HG03066 (cell line): ENCODE measurements around the gene ODAD3.
A peak's percentile ranks its signal among the peaks of the same experiment; 100 is the strongest.
"Not testable (repeated sequence)": the region's sequence is repeated elsewhere in the genome, so short reads cannot be mapped to it uniquely, and the experiment has no call there.

Source experiments
- ATAC-seq: cut with Tn5 transposase; IDR thresholded peaks from one replicate; pipeline ENCODE4 v1.9.1; 2021; ENCODE audit warnings: low read depth; ENCODE audit not compliant: unreplicated experiment

The ODAD3 gene

GRCh38 chr19:11445141-11445540 lies 10.2 kb upstream of the ODAD3 start:
- no peak for ATAC-seq

GRCh38 chr19:11444059-11444458 lies 9.1 kb upstream of the ODAD3 start:
- no peak for ATAC-seq

DNA sequence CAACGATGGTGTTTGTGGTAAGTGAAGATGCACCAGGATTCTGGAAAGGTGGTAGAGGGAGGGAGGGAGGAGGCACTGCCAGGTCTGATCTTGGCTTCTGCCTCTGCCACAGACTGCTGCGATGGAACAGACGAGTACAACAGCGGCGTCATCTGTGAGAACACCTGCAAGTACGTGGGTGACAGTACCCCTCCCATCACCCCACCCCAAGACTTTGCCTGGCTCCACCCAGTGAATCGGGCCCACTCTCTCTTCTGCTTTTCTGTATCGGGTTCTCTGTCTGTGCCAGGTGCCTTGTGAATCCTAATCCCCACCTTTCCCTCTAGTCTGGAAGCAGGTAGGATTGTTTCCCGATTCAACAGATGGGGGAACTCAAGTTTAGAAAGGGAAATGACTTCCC lies 3.0 kb upstream of the ODAD3 start:
- no peak for ATAC-seq

DNA sequence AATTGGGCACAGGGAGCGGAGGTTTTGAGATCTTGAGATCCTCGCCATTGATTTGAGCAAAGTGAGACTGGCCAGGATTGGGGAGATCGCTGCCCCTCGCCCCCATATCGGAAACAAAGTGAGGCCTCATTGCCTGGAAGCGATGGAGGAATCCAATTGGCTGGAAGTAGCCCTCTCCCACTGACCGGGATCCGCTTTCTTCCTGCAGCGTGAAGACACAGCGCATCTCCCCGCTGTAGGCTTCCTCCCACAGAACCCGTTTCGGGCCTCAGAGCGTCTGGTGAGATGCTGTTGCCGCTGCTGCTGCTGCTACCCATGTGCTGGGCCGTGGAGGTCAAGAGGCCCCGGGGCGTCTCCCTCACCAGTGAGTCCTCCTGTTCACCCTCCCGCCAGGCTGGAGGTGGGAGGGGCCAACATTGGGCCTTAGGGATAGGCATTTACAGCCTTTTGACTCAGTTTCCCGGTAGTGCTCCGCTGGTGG lies 952 bp upstream of the ODAD3 start:
- no peak for ATAC-seq

DNA sequence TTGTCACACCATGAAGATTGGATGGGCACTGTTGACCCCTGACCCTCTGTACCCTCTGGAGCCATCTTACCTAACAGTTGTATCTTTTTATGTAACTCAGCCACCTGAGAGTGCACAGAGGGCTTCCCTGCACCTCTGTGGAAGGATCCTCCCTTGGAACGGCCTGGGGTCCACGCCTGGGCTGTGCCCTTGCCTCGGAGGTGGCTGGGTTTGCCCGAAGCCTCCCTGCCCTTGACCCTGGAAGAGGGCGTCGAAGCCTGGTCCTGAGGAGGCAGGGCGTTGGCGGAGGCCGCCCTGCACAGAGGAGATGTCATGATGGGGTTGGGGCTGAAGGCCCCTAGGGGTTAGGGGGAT lies 241 bp downstream of the ODAD3 start:
- peak; percentile 4 for ATAC-seq

DNA sequence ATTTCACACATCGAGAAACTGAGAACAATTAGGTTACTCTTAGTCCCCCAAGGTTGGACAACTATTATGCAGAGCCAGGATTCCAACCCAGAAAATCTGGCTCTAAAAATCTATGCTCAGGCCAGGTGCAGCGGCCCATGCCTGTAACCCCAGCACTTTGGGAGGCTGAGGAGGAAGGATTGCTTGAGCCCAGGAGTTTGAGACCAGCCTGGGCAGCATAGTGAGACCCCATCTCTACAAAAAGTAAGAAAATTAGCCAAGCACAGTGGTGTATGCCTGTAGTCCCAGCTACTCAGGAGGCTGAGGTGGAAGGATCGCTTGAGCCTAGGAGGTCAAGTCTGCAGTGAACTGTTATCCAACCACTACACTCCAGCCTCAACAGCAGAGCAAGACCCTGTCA lies 1.4 kb downstream of the ODAD3 start:
- not testable (repeated sequence) for ATAC-seq

DNA sequence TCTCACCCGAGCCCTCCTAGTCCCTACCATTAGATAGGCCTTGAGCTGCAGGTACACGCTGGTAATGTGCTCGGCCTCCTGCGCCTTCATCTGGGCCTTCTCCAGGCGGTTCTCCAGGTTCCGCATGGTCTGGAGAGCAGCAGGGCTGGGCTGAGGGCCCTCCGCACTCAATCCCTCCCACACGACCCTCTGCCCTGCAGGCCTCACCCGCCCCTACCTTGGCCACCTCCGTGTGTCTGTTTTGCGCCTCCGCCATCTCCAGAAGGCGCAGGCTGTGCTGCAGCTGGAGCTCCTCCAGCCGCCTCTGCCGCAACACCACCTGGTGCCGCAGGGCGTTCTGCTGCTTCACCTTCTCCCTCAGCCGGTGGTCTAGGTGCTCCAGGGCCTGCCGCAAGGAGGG lies 8.3 kb downstream of the ODAD3 start:
- ATAC-seq = no peak

GRCh38 chr19:11425719-11426457 lies 9.0 kb downstream of the ODAD3 start:
- no peak for ATAC-seq

- ATAC-seq = no peak
These were observed 11.1 kb downstream of the ODAD3 start for GRCh38 chr19:11423791-11424181.

DNA sequence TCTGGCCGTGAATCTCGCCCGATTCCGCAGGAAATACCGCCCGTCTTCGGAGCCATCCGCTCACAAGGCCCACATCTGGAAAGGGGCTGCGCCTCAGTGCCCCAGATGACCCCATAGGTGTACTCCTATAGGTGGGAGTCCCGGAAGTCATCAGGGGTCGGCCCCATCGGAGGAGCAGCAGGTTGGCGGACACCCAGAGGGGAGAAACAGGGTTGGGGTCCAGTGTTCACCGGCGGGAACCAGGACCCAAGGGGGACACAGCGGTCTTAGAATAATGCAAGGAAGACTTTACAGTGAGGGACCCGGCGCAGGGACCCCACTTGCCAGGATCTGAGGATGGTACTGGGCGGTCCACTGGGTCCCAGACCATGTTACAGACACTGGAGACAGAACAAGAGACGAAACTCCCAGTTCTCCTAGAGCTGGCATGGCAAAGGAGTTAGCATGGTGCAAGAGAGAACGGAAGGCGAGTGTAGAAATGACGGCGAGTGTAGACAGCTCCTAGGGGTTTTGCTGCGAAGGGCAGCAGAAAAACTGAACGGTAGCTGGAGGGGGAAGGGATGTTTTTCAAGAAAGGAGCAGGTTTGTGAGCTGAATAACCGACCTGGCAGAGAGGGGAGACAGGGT lies 11.6 kb downstream of the ODAD3 start:
- no peak for ATAC-seq

DNA sequence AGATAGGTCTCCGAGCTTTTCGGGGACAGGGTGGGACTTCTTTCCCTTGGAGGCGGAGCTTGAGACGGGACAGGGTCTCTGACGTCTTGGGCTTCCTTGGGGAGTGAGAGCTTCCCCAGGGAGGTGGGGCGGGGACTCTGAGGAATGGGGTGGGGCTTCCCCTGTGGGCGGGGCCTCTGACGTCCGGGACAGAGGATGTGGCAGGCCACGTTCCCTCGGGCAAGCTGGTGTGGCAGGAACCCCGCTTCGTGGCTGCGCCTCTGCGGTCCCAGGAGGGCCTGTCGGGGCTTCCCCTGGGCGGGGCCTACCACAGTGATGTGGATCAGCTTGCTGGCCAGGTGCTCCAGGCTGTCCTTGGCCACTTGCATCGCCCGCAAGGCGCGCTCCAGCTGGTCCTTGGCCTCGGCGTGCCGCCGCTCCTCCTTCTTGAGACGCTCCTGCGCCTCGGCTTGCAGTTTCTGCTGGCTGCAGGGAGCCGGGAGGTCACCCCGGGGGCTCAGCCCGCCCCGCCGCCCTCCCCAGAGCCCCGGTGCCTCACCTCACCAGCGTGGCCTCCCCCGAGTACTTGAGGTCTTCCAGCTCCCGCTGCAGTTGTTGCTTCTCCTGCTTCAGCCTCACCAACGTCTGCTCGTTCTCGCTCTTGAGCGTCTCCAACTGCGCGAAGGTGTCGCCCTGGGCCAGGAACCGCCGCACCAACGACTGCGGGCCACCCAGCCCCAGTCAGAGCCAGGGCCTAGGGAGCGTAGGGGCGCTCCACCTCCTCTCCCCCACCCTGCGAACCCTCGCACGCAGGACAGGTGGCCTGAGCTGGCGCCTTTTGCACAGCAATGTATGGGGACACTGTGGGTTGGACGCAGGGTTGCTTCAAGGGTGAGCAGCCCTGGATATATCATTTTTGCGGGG lies 12.5 kb downstream of the ODAD3 start:
- peak; percentile 58 for ATAC-seq

DNA sequence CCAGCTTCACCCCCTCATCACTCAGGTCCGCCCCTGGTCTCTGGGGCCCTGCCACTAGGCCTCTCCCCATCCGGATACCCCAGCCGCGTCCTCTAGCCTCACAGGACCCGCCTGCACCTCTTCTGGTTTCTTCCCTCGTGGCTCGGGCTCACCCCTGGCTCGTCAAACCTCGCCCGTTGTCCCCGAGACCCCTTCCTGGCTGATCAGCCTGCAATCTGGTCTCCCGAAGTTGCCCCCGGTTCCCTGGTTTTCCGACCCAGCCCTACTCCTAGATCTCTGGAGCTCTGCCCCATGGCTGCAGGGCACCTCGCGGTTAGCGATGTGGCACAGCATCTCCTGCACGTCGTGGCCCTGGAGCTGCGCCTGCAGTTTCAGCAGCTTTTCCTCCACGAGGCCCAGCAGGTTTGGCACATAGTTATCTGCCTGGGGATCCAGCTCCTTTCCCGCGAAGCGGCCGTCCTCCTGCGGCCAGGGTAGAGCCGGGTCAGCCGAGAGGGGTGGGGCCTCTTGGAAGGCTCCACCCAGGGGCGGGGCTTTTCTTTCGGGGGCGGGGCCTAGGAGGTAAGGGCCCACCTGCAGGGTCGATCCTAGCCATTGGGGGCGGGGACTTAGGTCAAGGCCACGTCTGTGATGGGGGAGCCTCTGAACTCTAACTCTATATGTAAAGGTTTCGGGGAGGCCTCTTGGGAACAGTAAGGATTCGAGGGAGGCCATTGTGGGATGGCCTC lies 13.4 kb downstream of the ODAD3 start:
- peak; percentile 39 for ATAC-seq

DNA sequence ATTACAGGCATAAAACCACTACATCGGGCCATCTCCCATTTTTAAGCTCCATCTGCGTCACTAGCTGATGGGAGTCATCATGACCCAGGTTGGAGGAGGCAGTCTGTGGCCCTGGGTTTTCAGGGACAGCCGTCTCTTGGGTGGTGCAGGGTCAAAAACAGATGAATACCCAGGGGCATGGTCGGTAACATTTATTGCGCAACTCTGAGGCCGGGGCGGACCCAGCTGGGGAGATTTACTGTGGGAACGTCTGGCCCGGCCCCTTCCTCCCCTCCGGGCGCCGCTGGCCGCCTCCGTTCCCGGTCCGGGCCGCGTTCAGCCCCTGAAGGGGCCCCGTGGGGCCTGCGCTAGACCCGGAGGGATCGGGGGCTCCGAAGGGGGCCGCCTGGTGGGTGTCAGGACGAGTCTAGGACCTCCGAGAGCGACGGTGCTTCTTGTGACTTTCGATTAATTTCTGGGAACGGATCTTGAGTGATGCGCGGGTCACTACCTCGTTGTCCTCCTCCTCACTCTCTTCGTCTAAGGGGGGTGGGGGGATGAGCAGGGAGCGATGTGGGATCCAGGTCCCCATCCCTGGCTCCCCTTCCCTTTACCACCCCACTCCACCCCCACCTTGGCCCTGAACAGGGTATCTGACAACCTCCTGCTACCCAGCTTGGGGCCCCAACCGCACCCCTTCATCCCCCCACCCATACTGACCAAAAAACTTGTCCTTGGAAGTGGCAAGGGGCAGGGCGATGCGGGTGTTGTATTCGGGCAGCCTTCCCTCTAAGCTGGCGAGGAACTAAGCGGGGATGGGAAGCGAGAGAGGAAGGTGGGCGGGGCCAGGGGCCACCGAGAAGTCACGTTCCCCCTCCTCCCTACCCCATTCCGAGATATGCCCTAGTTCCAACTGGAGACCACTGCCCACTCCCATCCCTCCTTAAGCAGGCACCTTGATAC lies 14.2 kb downstream of the ODAD3 start:
- ATAC-seq = no peak

- ATAC-seq = no peak
These were observed 16.1 kb downstream of the ODAD3 start, which contains the start of gene RGL3 for GRCh38 chr19:11418549-11419506. RGL3 (minus strand) TSS chr19:11419314; CDS start chr19:11419278, 36 bp downstream.

- no peak for ATAC-seq
These were observed 16.8 kb downstream of the ODAD3 start for GRCh38 chr19:11418094-11418548.

- ATAC-seq = no peak
These were observed 18.4 kb downstream of the ODAD3 start for GRCh38 chr19:11416346-11417052.

- no peak for ATAC-seq
These were observed 20.4 kb downstream of the ODAD3 start for GRCh38 chr19:11414544-11414943.

DNA sequence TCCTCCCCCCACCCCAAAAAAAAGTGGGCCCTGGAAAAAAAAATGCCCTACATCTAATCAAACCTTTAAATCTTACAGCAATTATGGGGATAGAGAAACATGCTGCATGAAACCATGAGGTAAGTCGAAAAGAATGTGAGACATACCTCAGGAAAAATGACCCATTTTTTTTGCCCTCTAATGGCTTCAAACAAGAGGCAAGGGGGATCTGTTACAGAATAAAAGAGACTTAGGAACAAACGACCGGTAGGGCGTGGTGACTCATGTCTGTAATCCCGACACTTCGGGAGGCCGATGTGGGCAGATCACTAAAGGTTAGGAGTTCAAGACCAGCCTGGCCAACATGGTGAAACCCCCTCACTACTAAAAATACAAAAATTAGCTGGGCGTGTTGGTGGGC lies 24.2 kb downstream of the ODAD3 start:
- no peak for ATAC-seq
